ENCODE data around the gene FYB2. TPM values are rescaled to one million over a fixed set of nuclear protein-coding genes. Genes with fewer than 3 reads are reported as not detected.

Gene FYB2
- total RNA-seq, 2 experiments from 2014 or later, result not detected

- DNase-seq, result no peak
- Mint-ChIP-seq H3K36me3 (no peaks in the 10 kb centered on the region), H3K27me3 (peaks cover 14% of the 10 kb centered on the region), H3K4me1 (no peaks in the 10 kb centered on the region), H3K27ac (no peak overlapping the region), H3K4me3 (no peak overlapping the region), H3K9me3 (no peaks in the 10 kb centered on the region)
Measured at GRCh38 chr1:56676571-56677035, 142.6 kb downstream of the FYB2 start.

- DNase-seq, result no peak
- Mint-ChIP-seq H3K4me1 (no peaks in the 10 kb centered on the region), H3K27me3 (peaks cover 14% of the 10 kb centered on the region), H3K36me3 (no peaks in the 10 kb centered on the region), H3K4me3 (no peak overlapping the region), H3K27ac (no peak overlapping the region), H3K9me3 (no peaks in the 10 kb centered on the region)
Measured at GRCh38 chr1:56675763-56676162, 143.4 kb downstream of the FYB2 start.

GRCh38 chr1:56672579-56672978 is 146.6 kb downstream of the FYB2 start:
- Mint-ChIP-seq H3K27me3 (peaks cover 19% of the 10 kb centered on the region), H3K36me3 (no peaks in the 10 kb centered on the region), H3K4me1 (no peaks in the 10 kb centered on the region), H3K27ac (peak overlapping the region; percentile 7), H3K4me3 (no peak overlapping the region), H3K9me3 (no peaks in the 10 kb centered on the region)
- no peak for DNase-seq

- DNase-seq, result no peak
- peaks cover 19% of the 10 kb centered on the region for H3K27me3 Mint-ChIP-seq
- no peak overlapping the region for H3K27ac Mint-ChIP-seq
- no peaks in the 10 kb centered on the region for H3K36me3 Mint-ChIP-seq
- H3K4me3 Mint-ChIP-seq, result no peak overlapping the region
- H3K4me1 Mint-ChIP-seq, result no peaks in the 10 kb centered on the region
- no peaks in the 10 kb centered on the region for H3K9me3 Mint-ChIP-seq
Measured at GRCh38 chr1:56671542-56671941, 147.7 kb downstream of the FYB2 start.

- no peak for DNase-seq
- Mint-ChIP-seq H3K27ac (no peak overlapping the region), H3K9me3 (no peaks in the 10 kb centered on the region), H3K36me3 (no peaks in the 10 kb centered on the region), H3K4me3 (no peak overlapping the region), H3K4me1 (no peaks in the 10 kb centered on the region), H3K27me3 (peaks cover 18% of the 10 kb centered on the region)
Measured at GRCh38 chr1:56671085-56671484, 148.1 kb downstream of the FYB2 start.

- Mint-ChIP-seq H3K4me3 (no peak overlapping the region), H3K9me3 (no peaks in the 10 kb centered on the region), H3K27me3 (peaks cover 23% of the 10 kb centered on the region), H3K27ac (no peak overlapping the region), H3K4me1 (no peaks in the 10 kb centered on the region), H3K36me3 (no peaks in the 10 kb centered on the region)
- no peak for DNase-seq
Measured at GRCh38 chr1:56670350-56670749, 148.9 kb downstream of the FYB2 start.

Other genes starting within 250 kb of the FYB2 start
- gene PLPP3, start 239.8 kb downstream of the FYB2 start, total RNA-seq, result not detected
- under 1 TPM; 0.02 TPM for gene PRKAA2, start 174.1 kb downstream of the FYB2 start, total RNA-seq
- not detected for gene C8A, start 35.4 kb upstream of the FYB2 start, total RNA-seq
- not detected for gene C8B, start 146.6 kb upstream of the FYB2 start, total RNA-seq